SU-DHL-6 (cell line): Measurements from ENCODE around the gene SLC17A8.

Experiments used
- CTCF ChIP-seq: fragments of 200-600 bp; sonication (generic); IDR thresholded peaks from one replicate; pipeline ENCODE4 v1.5.1; 2017; ENCODE audit warnings: antibody characterized with exemption, mild to moderate bottlenecking, low read length, moderate library complexity; ENCODE audit not compliant: insufficient read depth, poor library complexity, severe bottlenecking
- EZH2phosphoT487 ChIP-seq: fragments of 200-600 bp; sonication (generic), shearing (Covaris generic); conservative IDR thresholded peaks from 2 replicates; pipeline ENCODE4 v1.6.1; 2018; ENCODE audit warnings: mild to moderate bottlenecking, antibody characterized with exemption, low read length, moderate library complexity, mixed read lengths

GRCh38 chr12:100433701-100434100, 76.8 kb downstream of the SLC17A8 start:
- no peak for TF ChIP-seq CTCF
- TF ChIP-seq EZH2phosphoT487: no peak
